A172 (cell line): ENCODE results near the gene QSOX2. TPM values are rescaled to one million over a fixed set of nuclear protein-coding genes. Genes with fewer than 3 reads are reported as not detected.
"Not testable (repeated sequence)": the region's sequence is repeated elsewhere in the genome, so short reads cannot be mapped to it uniquely, and the experiment has no call there.

Source experiments
- DNase-seq: peaks from one replicate; pipeline ENCODE4 v3.0.0-alpha.2; 2015; ENCODE audit warnings: low spot score
- total RNA-seq: library from RNA; depleted of rRNA; stranded (reverse); fragments of >200 nt; shearing (Covaris generic); gene quantifications from 2 replicates; pipeline ENCODE4 v1.2.3, GENCODE V29; 2014

Gene QSOX2
- total RNA-seq, 1 experiment from 2014 or later: 39.7 TPM

DNA sequence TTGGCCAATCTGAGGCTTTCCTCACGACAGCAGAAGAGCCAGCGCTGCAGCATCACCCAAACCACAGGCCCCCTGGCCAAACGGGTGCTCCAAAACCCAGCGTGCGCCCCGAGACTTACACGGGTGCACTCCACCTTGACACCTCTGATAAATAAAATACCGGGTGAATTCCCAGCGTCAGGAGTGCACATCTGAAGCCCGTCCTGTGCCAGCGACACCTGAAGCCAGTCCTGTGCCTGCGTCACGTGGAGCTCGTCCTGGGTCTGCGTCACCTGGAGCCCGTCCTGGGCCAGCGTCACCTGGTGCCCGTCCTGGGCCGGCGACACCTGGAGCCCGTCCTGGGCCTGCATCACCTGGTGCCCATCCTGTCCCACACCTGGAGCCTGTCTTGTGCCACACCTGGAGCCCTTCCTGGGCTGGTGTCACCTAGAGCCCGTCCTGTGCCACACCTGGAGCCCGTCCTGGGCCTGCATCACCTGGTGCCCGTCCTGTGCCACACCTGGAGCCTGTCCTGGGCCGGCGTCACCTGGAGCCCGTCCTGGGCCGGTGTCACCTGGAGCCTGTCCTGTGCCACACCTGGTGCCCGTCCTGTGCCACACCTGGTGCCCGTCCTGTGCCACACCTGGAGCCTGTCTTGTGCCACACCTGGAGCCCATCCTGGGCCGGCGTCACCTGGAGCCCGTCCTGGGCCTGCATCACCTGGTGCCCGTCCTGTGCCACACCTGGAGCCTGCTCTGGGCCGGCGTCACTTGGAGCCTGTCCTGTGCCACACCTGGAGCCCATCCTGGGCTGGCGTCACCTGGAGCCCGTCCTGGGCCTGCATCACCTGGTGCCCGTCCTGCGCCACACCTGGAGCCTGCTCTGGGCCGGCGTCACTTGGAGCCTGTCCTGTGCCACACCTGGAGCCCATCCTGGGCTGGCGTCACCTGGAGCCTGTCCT, 8.9 kb downstream of the QSOX2 start:
- DNase-seq: not testable (repeated sequence)

- no peak for DNase-seq
Measured at GRCh38 chr9:136235709-136236455, 9.7 kb downstream of the QSOX2 start.

GRCh38 chr9:136235171-136235570, 10.4 kb downstream of the QSOX2 start:
- no peak for DNase-seq

- DNase-seq: no peak
Measured at GRCh38 chr9:136234597-136234996, 11.0 kb downstream of the QSOX2 start.

DNA sequence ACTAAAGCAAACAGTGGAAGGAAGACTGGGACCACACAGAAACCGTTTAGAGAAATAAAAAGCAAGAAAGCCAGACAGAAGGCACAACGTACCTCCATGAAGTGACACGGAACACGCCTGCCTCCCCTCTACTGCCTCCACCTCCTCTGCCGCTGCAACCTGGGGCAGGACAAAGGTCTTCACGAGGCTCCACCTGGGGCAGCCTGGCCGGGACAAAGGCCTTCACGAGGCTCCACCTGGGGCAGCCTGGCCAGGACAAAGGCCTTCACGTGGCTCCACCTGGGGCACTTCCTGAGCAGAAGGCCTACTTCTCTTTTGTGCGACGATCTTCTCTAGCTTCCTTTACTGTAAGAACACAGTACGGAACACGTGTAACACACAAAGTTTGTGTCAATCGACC, 11.7 kb downstream of the QSOX2 start:
- DNase-seq: no peak

DNA sequence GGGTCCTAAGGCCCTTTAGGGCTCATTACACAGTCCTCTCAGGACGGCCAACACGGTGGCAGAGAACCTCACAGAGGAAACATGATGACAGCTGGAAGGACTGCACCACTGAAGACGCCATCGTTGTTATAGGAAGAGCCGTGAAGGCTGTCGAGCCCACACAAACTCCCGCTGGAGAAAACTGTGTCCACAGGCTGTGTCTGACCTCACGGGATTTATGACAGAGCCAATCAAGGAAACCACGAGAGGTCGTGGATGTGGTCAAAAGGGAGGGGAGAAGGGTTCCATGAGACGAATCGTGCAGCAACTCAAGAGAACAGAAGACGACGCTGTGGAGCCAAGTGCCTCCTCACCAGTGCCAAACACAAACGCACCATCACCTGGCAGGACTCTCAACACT, 12.2 kb downstream of the QSOX2 start:
- DNase-seq: no peak

GRCh38 chr9:136232969-136233368, 12.6 kb downstream of the QSOX2 start:
- DNase-seq: no peak

- DNase-seq: no peak
Measured at GRCh38 chr9:136231478-136232297, 13.9 kb downstream of the QSOX2 start.

DNA sequence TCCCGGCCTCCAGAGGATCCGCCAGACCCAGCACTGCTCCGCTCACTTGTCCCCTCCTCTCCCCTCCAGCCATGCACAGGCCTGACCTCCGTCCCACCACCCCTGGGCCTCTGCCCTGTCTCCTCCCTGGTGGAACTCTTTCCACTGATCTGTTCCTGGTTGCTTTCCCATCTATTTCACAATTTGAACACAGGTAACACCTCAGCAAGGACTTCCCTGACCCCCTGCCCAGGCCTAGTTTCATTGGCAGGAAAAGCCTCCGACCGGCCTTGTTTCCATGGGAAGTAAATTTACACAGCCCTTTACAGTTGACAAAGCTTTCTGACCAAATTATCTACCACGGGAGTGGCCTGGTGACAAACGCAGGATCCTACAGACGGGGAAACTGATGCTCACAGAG, 14.8 kb downstream of the QSOX2 start:
- DNase-seq: no peak

GRCh38 chr9:136230365-136230764, 15.2 kb downstream of the QSOX2 start:
- no peak for DNase-seq

DNA sequence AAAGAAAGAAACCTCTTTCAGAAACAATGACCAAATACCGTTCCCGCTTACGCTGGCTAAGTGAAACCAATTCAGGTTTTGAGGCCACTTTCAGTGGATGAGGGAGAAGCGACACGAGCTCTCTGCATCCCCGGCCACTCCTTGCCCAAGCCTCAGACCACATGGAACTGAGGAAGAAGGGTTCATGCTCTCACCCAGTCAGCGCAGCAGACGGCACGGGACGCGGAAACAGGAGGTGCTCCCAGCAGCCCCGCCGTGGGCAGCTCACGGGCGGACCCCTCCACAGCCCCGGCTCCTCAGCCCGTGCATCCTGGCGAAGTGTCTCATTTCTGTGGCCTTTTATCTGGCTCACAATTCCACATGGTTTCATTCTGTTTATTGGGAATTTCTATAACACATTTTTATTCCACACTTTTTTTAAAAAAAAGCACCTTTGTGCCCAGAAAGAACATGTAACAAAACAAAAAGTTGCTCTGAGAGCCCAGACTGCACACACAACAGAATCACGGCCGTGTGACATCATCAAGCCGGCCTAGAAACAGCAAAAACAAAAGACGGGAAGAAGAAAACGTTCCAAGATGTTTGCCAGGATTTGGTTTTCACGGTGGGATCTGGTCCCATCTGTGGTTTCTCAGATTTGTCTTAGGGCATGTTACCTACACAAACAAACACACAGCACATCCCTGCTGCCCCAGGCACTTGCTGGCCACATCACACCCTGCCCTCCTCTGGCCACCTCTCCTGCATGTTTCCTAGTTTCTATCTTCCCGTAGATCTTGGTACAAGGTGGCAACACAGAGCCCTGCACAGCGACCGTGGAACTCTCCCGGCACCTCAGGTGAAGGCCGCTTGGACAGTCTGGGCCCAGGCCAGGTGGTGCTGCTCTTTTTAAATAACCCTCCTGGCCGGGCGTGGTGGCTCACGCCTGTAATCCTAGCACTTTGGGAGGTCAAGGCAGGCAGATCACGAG, 16.2 kb downstream of the QSOX2 start:
- DNase-seq: no peak

DNA sequence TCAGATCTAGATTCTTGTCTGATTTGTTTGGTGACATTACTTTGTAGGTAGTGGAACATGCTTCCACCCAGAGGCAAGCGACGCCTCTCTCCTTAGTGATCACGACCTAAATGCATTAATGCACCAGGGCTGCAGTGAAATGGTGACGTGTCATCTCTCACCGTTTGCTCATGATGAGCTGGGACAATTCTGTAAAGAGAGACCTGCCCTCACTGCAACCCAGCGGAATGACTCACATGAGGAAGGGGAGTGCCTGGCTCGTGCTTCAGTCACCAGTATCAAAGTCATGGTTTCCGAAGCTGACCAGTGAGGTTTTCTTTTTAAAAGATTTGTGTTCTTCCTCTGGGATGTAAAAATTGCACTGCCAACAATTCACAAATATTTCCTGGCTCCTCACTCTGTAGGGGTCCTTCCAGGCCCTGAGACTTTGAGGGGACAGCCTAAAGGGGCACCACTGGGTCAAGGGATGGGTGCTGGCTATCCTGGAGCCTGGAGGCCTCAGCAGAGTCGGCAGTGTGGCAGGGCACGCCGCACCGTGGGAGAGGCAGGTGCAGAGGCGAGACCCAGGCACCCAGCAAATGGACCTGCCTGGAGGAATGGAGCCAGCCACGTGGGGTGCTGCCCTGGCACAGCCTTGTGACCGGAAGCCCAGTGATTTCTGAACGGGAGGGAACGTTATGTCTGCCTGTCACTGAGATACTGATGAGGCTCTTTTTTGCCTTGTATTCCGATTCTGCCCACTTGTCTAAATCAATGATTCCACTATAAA, 17.3 kb downstream of the QSOX2 start:
- DNase-seq: peak; percentile 93

DNA sequence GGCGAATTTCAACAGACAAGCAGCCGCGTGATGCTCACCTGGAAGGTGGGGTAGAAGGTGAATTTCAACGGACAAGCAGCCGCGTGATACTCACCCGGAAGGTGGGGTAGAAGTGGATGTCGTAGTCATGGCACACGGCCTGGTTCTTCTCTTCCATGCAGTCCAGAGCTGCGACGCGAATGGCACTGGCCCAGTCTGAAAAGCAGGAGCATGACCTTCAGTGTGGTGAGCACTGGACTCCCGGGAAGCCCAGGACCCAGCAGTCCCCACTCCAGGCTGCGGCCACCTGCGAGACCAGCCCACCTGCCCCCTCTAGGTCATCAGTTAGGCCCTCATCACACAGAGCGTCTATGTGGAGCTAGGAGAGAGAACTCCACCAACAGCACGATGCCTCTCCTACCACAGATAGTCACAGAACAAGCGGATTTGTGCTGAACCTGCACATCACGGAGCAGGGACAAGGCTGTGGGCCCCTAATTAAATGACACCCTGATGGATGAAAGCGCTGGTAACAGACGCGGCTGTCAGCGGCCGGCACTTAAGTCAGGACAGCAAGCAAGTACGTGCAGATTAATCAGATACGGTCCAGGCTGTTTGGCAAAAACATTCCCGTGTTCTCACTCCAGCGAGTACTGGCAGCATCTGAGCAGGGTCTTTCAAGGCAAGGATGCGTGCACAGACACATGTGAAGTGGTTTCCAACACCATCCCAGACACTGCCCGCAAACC, 18.8 kb downstream of the QSOX2 start:
- no peak for DNase-seq

DNA sequence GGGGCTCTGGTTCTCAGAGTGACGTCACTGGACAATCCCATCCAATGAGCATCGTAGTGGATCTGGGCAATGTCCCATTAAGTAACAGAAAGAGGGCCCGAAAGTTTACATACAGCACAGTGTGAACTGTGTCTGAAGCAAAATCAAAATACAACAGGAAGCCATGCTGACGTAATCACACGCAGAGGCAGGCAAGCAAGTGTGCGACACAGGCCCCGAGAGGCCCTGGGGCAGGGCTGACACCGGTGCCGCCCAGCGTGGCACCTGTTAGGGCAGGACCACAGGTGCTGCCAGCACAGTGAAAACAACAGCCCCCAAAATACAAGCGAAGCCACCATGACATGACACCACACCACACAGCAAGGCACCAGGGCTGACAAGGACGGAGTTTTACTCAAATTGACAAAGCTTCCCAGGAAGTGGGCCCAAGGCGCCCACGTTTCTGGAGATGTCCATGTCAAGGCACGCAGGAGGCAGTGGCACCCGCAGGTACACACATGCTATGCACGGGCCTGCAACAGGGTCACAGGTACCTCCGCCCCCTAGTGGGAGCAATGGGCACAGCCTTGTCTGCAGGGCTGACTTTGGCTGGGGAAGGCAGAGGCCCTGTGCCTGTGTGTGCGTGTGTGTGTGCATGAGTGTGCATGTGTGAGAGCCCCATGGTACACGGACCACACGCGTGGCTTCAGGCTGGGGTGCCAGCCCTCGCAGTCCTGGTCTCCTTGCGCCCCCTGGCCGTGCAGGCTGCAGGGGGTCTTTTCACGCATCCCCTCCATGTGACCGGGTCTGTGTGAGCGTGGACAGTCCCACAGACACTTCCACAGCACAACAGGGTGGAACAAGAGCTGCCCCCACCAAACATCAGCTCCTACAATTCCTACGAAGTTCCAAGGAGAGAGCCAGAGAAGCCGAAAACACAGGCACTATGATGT, 19.6 kb downstream of the QSOX2 start:
- DNase-seq: peak; percentile 44

DNA sequence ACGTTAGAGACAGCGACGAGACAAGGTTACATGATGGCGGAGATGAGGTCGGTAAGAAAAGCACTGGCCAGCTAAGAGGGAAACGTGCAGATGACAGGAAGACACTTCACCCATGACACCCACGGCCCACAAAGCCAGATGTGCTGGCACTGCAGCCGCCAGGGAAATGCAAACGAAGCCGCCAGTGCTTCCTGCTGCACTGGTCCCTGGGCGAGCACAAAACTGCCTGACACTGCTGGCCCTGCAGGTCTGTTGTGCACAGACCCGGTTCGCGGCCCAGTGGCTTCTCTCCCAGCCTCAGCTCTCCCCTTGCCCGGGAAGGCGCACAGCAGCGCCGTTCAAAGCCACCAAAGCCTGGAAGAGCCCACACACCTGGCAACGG, 20.3 kb downstream of the QSOX2 start:
- no peak for DNase-seq

GRCh38 chr9:136223871-136224640, 21.6 kb downstream of the QSOX2 start:
- no peak for DNase-seq

GRCh38 chr9:136222906-136223285, 22.7 kb downstream of the QSOX2 start:
- no peak for DNase-seq
